ENCODE results near the gene MUL1. TPM values are rescaled to one million over a fixed set of nuclear protein-coding genes. Genes with fewer than 3 reads are reported as not detected.

MUL1 gene
- total and polyA plus RNA-seq, 9 of the 15 experiments (the other 6 are each of a cell fraction or from before 2014, with no cell fraction given): 10.4 to 32.9 (median 19.3) TPM

GRCh38 chr1:20480951-20481617 lies 26.9 kb downstream of the MUL1 start:
- no peak for ATAC-seq
- Histone ChIP-seq H3K27ac (ENCODE audit: extremely low read depth, low read depth, low read length) (no peak overlapping the region), H3K4me1 (replicated peaks in 1 of 2; ENCODE audit: control insufficient read depth in 2 of 2, insufficient read depth in 2 of 2, low read length in 2 of 2) (peaks cover 5 to 32% of the 10 kb centered on the region in 2 experiments; a peak in 4 of 5 replicates), H3K9me1 (ENCODE audit: control insufficient read depth, insufficient read depth, low read length) (no peaks in the 10 kb centered on the region), H3K4me3 (no peak overlapping the region), H3K79me2 (ENCODE audit: control insufficient read depth, insufficient read depth, low read length) (no peaks in the 10 kb centered on the region), H3K9ac (ENCODE audit: insufficient read depth in 1 of 2, low read depth in 2 of 2, low read length in 2 of 2) (no peak overlapping the region), H3K36me3 (ENCODE audit: control insufficient read depth, insufficient read depth, low read length) (no peaks in the 10 kb centered on the region), H3K9me3 (replicated peaks; ENCODE audit: control insufficient read depth, insufficient read depth, low read depth, low read length) (no peaks in the 10 kb centered on the region), H4K20me1 (replicated peaks; ENCODE audit: control insufficient read depth, insufficient read depth, low read length) (no peaks in the 10 kb centered on the region; the same call in 1 of the 2 replicates), H3K27me3 (ENCODE audit: control insufficient read depth in 2 of 2, insufficient read depth in 2 of 2, low read length in 2 of 2) (peaks cover 13 to 56% of the 10 kb centered on the region in 2 experiments), H3K4me2 (ENCODE audit: insufficient read depth, low read length) (no peak overlapping the region), H2AFZ (ENCODE audit: low read depth, low read length) (no peak overlapping the region)
- TF ChIP-seq PKNOX1 (IDR thresholded peaks at IDR 0.05): 0 out of 2 replicates have a peak, but pooled peaks have one; percentile 33
- TF ChIP-seq ZNF445 (CRISPR knock-in tag; IDR thresholded peaks at IDR 0.05; ENCODE audit: low read depth): no peak
- TF ChIP-seq SIN3A (IDR thresholded peaks at IDR 0.05; ENCODE audit: borderline replicate concordance in 2 of 2, control insufficient read depth in 1 of 2, low read depth in 2 of 2, low read length in 2 of 2): no peak
- TF ChIP-seq ZNF197 (CRISPR knock-in tag; IDR thresholded peaks at IDR 0.05; ENCODE audit: low read depth): no peak
- no peak for TF ChIP-seq MTA3 (IDR thresholded peaks at IDR 0.05; ENCODE audit: borderline replicate concordance)
- TF ChIP-seq ZSCAN32 (CRISPR knock-in tag; IDR thresholded peaks at IDR 0.05): no peak
- TF ChIP-seq ZNF518B (CRISPR knock-in tag; IDR thresholded peaks at IDR 0.05): no peak
- POLR2A ChIA-PET: interaction anchor here (0.6 kb wide), 1 partner anchor 63 kb away, joined by 3 read pairs; no protein-coding TSS in a partner anchor
- no TSS peak for BruUV-seq (replicated peaks)
- FAIRE-seq: no peak
- DNase-seq (ENCODE audit: extremely low read depth in 1 of 4, low spot score in 3 of 4): no peak
- WGBS (ENCODE audit: insufficient coverage, low coverage, missing lambda C conversion rate): 0% methylated on average over 7 of the region's 7 CpGs
- intact Hi-C loops (cut with micrococcal nuclease) (no loop called here), in situ Hi-C loops (cut with MboI) (no loop called here)
- CTCF ChIA-PET (ENCODE audit: low intra/inter-chr PET ratio): no interaction called here
